ENCODE results near the gene PSMD5. TPM values are rescaled to one million over a fixed set of nuclear protein-coding genes. Genes with fewer than 3 reads are reported as not detected.

PSMD5 gene
- polyA plus RNA-seq, 1 donor from 2014 or later, result 11.7 TPM

DNA sequence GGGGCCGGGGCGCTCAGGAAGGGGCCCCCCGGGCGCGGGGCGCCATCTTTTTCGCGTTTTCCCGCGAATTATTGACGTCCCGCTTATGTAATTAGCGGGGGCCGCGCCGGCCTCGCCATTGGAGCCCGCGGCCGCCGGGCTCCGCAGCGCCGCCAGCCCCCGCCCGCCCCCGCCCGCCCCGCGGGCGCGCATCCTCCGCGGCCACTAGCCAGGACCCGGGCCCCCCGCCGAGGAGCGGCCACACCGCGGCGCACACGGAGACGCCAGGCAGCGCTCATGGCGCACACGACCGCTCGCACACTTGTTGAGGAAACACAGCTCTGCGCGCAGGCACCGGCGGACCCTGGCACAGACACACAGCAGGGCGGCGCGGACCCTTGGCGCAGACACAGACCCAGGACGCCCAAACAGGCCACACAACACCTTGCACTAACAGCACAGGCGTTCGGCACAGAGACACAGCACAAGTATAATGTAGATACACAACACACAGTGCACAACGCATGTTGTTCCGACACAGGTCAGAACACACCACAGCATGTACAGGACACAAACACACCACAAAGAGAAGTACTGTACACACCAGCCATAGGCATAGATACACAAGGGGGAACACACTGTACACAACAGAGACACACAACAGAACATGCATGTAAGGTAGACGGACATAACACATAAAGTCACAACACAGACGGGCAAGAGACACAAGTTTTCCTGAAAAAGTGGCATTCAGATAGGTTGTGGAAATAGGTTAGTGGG, 34.7 kb upstream of the PSMD5 start:
- H3K27ac ChIP-seq (ENCODE audit: low read length), result no peak overlapping the region
- peak overlapping the region; percentile 3 for H2AFZ ChIP-seq (ENCODE audit: low read depth, low read length)
- peaks cover 4% of the 10 kb centered on the region for H3F3A ChIP-seq (ENCODE audit: insufficient read depth, low read length, poor library complexity, severe bottlenecking)
- no peaks in the 10 kb centered on the region for H3K9me3 ChIP-seq (ENCODE audit: low read length)
- peak overlapping the region; percentile 66 for H3K4me3 ChIP-seq (ENCODE audit: low read length)
- no peaks in the 10 kb centered on the region for H3K79me2 ChIP-seq (replicated peaks; ENCODE audit: insufficient read depth, low read length)
- H3K9ac ChIP-seq (ENCODE audit: low read length), result peak overlapping the region; percentile 24
- peaks cover 10% of the 10 kb centered on the region for H3K27me3 ChIP-seq (ENCODE audit: insufficient read depth, low read depth, low read length)
- TF ChIP-seq RAD21 (conservative IDR thresholded peaks at IDR 0.05), result peak; percentile 48
- no peak for TF ChIP-seq EP300 (conservative IDR thresholded peaks at IDR 0.05; ENCODE audit: poor library complexity, severe bottlenecking)
- no peak for TF ChIP-seq MXI1 (conservative IDR thresholded peaks at IDR 0.05; ENCODE audit: poor library complexity, severe bottlenecking)
- TF ChIP-seq, protein P1, sequence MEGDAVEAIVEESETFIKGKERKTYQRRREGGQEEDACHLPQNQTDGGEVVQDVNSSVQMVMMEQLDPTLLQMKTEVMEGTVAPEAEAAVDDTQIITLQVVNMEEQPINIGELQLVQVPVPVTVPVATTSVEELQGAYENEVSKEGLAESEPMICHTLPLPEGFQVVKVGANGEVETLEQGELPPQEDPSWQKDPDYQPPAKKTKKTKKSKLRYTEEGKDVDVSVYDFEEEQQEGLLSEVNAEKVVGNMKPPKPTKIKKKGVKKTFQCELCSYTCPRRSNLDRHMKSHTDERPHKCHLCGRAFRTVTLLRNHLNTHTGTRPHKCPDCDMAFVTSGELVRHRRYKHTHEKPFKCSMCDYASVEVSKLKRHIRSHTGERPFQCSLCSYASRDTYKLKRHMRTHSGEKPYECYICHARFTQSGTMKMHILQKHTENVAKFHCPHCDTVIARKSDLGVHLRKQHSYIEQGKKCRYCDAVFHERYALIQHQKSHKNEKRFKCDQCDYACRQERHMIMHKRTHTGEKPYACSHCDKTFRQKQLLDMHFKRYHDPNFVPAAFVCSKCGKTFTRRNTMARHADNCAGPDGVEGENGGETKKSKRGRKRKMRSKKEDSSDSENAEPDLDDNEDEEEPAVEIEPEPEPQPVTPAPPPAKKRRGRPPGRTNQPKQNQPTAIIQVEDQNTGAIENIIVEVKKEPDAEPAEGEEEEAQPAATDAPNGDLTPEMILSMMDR (IDR thresholded peaks at IDR 0.05; ENCODE audit: poor library complexity, severe bottlenecking), result peak; percentile 9
- TF ChIP-seq EZH2 (IDR thresholded peaks at IDR 0.05; ENCODE audit: borderline replicate concordance, insufficient read depth, low read length, poor library complexity, severe bottlenecking), result no peak
- TF ChIP-seq SMC3 (conservative IDR thresholded peaks at IDR 0.05; ENCODE audit: poor library complexity), result peak; percentile 37
- TF ChIP-seq POLR2AphosphoS5 (IDR thresholded peaks at IDR 0.05), result no peak
- TF ChIP-seq TAF1 (IDR thresholded peaks at IDR 0.05; ENCODE audit: low read depth), result no peak
- TF ChIP-seq, protein P2, sequence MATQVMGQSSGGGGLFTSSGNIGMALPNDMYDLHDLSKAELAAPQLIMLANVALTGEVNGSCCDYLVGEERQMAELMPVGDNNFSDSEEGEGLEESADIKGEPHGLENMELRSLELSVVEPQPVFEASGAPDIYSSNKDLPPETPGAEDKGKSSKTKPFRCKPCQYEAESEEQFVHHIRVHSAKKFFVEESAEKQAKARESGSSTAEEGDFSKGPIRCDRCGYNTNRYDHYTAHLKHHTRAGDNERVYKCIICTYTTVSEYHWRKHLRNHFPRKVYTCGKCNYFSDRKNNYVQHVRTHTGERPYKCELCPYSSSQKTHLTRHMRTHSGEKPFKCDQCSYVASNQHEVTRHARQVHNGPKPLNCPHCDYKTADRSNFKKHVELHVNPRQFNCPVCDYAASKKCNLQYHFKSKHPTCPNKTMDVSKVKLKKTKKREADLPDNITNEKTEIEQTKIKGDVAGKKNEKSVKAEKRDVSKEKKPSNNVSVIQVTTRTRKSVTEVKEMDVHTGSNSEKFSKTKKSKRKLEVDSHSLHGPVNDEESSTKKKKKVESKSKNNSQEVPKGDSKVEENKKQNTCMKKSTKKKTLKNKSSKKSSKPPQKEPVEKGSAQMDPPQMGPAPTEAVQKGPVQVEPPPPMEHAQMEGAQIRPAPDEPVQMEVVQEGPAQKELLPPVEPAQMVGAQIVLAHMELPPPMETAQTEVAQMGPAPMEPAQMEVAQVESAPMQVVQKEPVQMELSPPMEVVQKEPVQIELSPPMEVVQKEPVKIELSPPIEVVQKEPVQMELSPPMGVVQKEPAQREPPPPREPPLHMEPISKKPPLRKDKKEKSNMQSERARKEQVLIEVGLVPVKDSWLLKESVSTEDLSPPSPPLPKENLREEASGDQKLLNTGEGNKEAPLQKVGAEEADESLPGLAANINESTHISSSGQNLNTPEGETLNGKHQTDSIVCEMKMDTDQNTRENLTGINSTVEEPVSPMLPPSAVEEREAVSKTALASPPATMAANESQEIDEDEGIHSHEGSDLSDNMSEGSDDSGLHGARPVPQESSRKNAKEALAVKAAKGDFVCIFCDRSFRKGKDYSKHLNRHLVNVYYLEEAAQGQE (IDR thresholded peaks at IDR 0.05; ENCODE audit: borderline replicate concordance), result no peak
- H3K9me2 ChIP-seq (ENCODE audit: insufficient read depth, low read length), result no peaks in the 10 kb centered on the region
- peak overlapping the region; percentile 10 for H3K4me2 ChIP-seq (ENCODE audit: low read length)
- no peaks in the 10 kb centered on the region for H4K20me1 ChIP-seq (ENCODE audit: insufficient read depth)
- H3K36me3 ChIP-seq (ENCODE audit: insufficient read depth, low read length), result no peaks in the 10 kb centered on the region

DNA sequence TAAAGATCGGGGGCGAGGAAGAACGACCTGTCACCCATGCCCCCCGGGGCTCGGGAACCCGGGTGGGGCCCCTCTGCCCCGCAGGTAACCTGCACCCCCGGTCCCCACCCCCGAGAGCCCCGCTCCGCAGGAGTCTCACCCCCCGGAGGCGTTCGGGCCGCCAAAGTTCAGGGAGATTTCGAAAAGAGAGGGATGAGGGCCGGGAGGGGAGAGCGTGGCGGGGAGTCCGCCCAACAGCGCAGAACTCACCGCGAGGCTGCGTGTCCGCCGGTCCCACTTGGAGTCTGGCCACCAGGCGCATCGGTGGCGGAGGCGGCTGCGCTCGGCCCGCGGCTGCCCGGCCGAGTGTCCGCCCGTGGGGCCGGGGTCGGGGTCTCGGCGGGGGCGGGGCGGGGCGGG, 34.1 kb upstream of the PSMD5 start, which contains the start of gene PHF19:
Gene PHF19, minus strand, starts transcription at position 347 of the 399 bp plus-strand sequence. CDS start 2,447 bp downstream, outside the sequence.
- no peaks in the 10 kb centered on the region for H3K9me2 ChIP-seq (ENCODE audit: insufficient read depth, low read length)
- H3K9me3 ChIP-seq (ENCODE audit: low read length), result no peaks in the 10 kb centered on the region
- no peaks in the 10 kb centered on the region for H3K36me3 ChIP-seq (ENCODE audit: insufficient read depth, low read length)
- H3K79me2 ChIP-seq (replicated peaks; ENCODE audit: insufficient read depth, low read length), result no peaks in the 10 kb centered on the region
- H3K27ac ChIP-seq (ENCODE audit: low read length), result no peak within 1 kb of the TSS
- no peaks in the 10 kb centered on the region for H4K20me1 ChIP-seq (ENCODE audit: insufficient read depth)
- H3F3A ChIP-seq (ENCODE audit: insufficient read depth, low read length, poor library complexity, severe bottlenecking), result peaks cover 4% of the 10 kb centered on the region
- TF ChIP-seq SMC3 (conservative IDR thresholded peaks at IDR 0.05; ENCODE audit: poor library complexity), result no peak
- TF ChIP-seq POLR2AphosphoS5 (IDR thresholded peaks at IDR 0.05), result no peak
- no peak for TF ChIP-seq EP300 (conservative IDR thresholded peaks at IDR 0.05; ENCODE audit: poor library complexity, severe bottlenecking)
- TF ChIP-seq TAF1 (IDR thresholded peaks at IDR 0.05; ENCODE audit: low read depth), result no peak
- TF ChIP-seq RAD21 (conservative IDR thresholded peaks at IDR 0.05), result no peak
- TF ChIP-seq, protein P1 (IDR thresholded peaks at IDR 0.05; ENCODE audit: poor library complexity, severe bottlenecking), result no peak
- TF ChIP-seq MXI1 (conservative IDR thresholded peaks at IDR 0.05; ENCODE audit: poor library complexity, severe bottlenecking), result no peak
- H3K4me2 ChIP-seq (ENCODE audit: low read length), result peak within 1 kb of the TSS; percentile 10
- H3K9ac ChIP-seq (ENCODE audit: low read length), result peak within 1 kb of the TSS; percentile 36
- peaks cover 10% of the 10 kb centered on the region for H3K27me3 ChIP-seq (ENCODE audit: insufficient read depth, low read depth, low read length)
- H2AFZ ChIP-seq (ENCODE audit: low read depth, low read length), result peak within 1 kb of the TSS; percentile 3
- H3K4me3 ChIP-seq (ENCODE audit: low read length), result peak within 1 kb of the TSS; percentile 66
